Vagina (tissue), 2 donors: ENCODE data around the gene AMIGO3.

Experiments used
- POLR2A ChIP-seq, 2 donors: fragments of 450-650 bp; IDR thresholded peaks; one replicate each; pipeline ENCODE4 v1.6.1; 2017; ENCODE audit warnings: antibody characterized with exemption in 2 of 2, mild to moderate bottlenecking in 2 of 2, moderate library complexity in 2 of 2
- POLR2AphosphoS5 ChIP-seq, 2 donors: sonication (generic); formaldehyde crosslinking; IDR thresholded peaks; one replicate each; pipeline ENCODE4 v1.9.0; 2017; ENCODE audit warnings: antibody characterized with exemption in 2 of 2, mild to moderate bottlenecking in 2 of 2, low read depth in 1 of 2; ENCODE audit not compliant: insufficient read depth in 1 of 2
- TF ChIP-seq, protein P1 (sequence below), 3 experiments: fragments of 450-650 bp in 2 of 3; fragments of 200-600 bp in 1 of 3; sonication (generic) in 1 of 3; IDR thresholded peaks; one replicate each; pipeline ENCODE4 v1.5.1; 2017 to 2019; ENCODE audit warnings: antibody characterized with exemption in 3 of 3, mild to moderate bottlenecking in 2 of 3, moderate library complexity in 2 of 3

DNA sequence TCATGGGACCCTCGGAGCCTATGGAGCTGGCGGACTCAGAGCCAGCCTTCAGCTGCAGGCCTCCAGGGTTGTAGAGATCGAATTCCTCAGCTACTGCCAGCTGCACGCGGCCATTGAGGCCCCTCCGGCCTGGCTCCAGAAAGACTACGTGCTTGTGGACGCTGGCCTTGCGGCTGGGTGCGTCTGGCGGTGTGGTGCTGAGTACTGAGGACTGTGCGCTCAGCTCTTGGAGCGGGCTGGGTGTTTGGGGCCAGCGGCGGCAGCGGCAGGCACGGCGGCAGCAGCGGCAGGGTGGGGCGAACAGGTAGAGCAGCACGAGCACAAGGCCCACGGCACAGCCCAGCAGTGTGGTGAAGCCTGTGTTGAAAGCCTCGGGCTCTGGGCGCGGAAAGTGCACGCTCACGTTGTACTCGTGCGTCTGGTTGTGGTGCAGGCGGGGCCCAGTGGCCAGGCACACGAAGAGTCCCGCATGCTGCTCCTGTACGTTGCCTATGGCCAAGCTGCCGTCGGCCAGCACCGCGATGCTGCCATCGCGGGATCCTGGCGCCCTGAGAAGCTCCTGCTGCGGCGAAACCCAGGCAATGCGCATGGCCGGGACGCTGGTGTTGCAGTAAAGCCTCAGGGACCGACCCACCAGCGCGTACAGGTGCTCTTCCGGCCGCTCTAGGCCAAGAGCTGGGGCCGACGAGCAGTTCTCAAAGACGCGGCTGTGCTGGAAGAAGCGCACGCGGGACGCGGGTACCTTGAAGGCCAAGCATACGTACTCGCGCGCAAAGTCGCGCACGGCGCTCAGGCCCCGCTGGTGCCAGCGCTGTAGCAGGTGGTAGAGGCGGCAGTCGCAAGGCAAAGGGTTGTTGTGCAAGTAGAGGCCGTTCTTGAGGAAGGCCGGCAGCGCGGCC is 1.3 kb downstream of the AMIGO3 start:
- no peak for TF ChIP-seq POLR2AphosphoS5 (IDR thresholded peaks at IDR 0.05; ENCODE audit: insufficient read depth in 1 of 2, low read depth in 1 of 2)
- TF ChIP-seq, protein P1, sequence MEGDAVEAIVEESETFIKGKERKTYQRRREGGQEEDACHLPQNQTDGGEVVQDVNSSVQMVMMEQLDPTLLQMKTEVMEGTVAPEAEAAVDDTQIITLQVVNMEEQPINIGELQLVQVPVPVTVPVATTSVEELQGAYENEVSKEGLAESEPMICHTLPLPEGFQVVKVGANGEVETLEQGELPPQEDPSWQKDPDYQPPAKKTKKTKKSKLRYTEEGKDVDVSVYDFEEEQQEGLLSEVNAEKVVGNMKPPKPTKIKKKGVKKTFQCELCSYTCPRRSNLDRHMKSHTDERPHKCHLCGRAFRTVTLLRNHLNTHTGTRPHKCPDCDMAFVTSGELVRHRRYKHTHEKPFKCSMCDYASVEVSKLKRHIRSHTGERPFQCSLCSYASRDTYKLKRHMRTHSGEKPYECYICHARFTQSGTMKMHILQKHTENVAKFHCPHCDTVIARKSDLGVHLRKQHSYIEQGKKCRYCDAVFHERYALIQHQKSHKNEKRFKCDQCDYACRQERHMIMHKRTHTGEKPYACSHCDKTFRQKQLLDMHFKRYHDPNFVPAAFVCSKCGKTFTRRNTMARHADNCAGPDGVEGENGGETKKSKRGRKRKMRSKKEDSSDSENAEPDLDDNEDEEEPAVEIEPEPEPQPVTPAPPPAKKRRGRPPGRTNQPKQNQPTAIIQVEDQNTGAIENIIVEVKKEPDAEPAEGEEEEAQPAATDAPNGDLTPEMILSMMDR (IDR thresholded peaks at IDR 0.05) = no peak
- TF ChIP-seq POLR2A (IDR thresholded peaks at IDR 0.05) = no peak
